Measurements from ENCODE around the gene DENND1B.

GRCh38 chr1:197673292-197673691 is 102.0 kb downstream of the DENND1B start:
- TF ChIP-seq CTCF (tag by site-specific recombination; IDR thresholded peaks at IDR 0.05) (no peak), ZNF133 (tag by site-specific recombination; IDR thresholded peaks at IDR 0.05) (no peak), ZNF776 (tag by site-specific recombination; IDR thresholded peaks at IDR 0.05; ENCODE audit: borderline replicate concordance) (no peak), ZNF184 (tag by site-specific recombination; IDR thresholded peaks at IDR 0.05) (no peak), TCF7L2 (IDR thresholded peaks at IDR 0.05; ENCODE audit: borderline replicate concordance, low read depth, low read length) (no peak), REPIN1 (tag by site-specific recombination; IDR thresholded peaks at IDR 0.05; ENCODE audit: low read depth) (no peak)
